Stimulated activated CD8-positive, alpha-beta memory T cell treated with anti-CD3 and anti-CD28 coated beads, Interleukin-12 subunit alpha, Interleukin-12 subunit beta, amount 100 ng/mL, for 24 hours (primary cell): ENCODE measurements around the gene ZFYVE27.

ENCODE experiments used
- DNase-seq: peaks from one replicate; pipeline ENCODE4 v3.0.0-alpha.2; 2020; ENCODE audit errors: extremely low read depth

ZFYVE27 gene

GRCh38 chr10:97715259-97715874 lies 21.6 kb upstream of the ZFYVE27 start:
- no peak for DNase-seq

- DNase-seq: no peak
Measured at GRCh38 chr10:97717627-97718026, 19.3 kb upstream of the ZFYVE27 start.

GRCh38 chr10:97718178-97718577 lies 18.8 kb upstream of the ZFYVE27 start:
- no peak for DNase-seq

GRCh38 chr10:97718659-97719142 lies 18.2 kb upstream of the ZFYVE27 start:
- DNase-seq: no peak

GRCh38 chr10:97719602-97720001 lies 17.3 kb upstream of the ZFYVE27 start:
- DNase-seq: no peak

- no peak for DNase-seq
Measured at GRCh38 chr10:97721871-97722780, 14.8 kb upstream of the ZFYVE27 start.

GRCh38 chr10:97723001-97723400 lies 13.9 kb upstream of the ZFYVE27 start:
- no peak for DNase-seq

- no peak for DNase-seq
Measured at GRCh38 chr10:97724341-97724941, 12.5 kb upstream of the ZFYVE27 start.

GRCh38 chr10:97726636-97727178 lies 10.2 kb upstream of the ZFYVE27 start:
- no peak for DNase-seq

GRCh38 chr10:97729014-97729413 lies 7.9 kb upstream of the ZFYVE27 start:
- no peak for DNase-seq

- DNase-seq: no peak
Measured at GRCh38 chr10:97731346-97732051, 5.4 kb upstream of the ZFYVE27 start.

GRCh38 chr10:97732052-97732359 lies 4.9 kb upstream of the ZFYVE27 start:
- DNase-seq: no peak

- DNase-seq: no peak
Measured at GRCh38 chr10:97733256-97733655, 3.7 kb upstream of the ZFYVE27 start.

GRCh38 chr10:97734021-97734420 lies 2.9 kb upstream of the ZFYVE27 start:
- no peak for DNase-seq

- no peak for DNase-seq
Measured at GRCh38 chr10:97736403-97736901, 476 bp upstream of the ZFYVE27 start.

GRCh38 chr10:97737770-97738265 lies 890 bp downstream of the ZFYVE27 start:
- no peak for DNase-seq

- no peak for DNase-seq
Measured at GRCh38 chr10:97738616-97739015, 1.7 kb downstream of the ZFYVE27 start.

GRCh38 chr10:97740613-97741012 lies 3.7 kb downstream of the ZFYVE27 start:
- DNase-seq: no peak

- no peak for DNase-seq
Measured at GRCh38 chr10:97743169-97743943, 6.4 kb downstream of the ZFYVE27 start.

GRCh38 chr10:97744405-97745035 lies 7.6 kb downstream of the ZFYVE27 start:
- DNase-seq: no peak
